HEK293T (cell line): ENCODE measurements around the gene HAP1.

Experiments used
- CTCF ChIA-PET: fragments of 350-600 bp; formaldehyde crosslinking; extraction: SDS; loops from one replicate; lab custom pipeline; 2021; ENCODE audit warnings: antibody characterized with exemption, inconsistent platforms; lab: Yijun Ruan, JAX
- POLR2A ChIA-PET: fragments of 350-600 bp; formaldehyde crosslinking; extraction: SDS; loops from one replicate; lab custom pipeline; 2020; ENCODE audit warnings: antibody characterized with exemption, inconsistent platforms; lab: Yijun Ruan, JAX
- DNase-seq: peaks from one replicate; pipeline ENCODE4 v3.0.0; 2012; ENCODE audit warnings: mixed read lengths; ENCODE audit errors: extremely low spot score
- ARNT ChIP-seq: fragments of 450-650 bp; IDR thresholded peaks from 2 replicates; pipeline ENCODE4 v1.6.1; 2017; ENCODE audit warnings: mild to moderate bottlenecking
- BHLHE40 ChIP-seq: fragments of 450-650 bp; IDR thresholded peaks from 2 replicates; pipeline ENCODE4 v1.6.1; 2016; ENCODE audit warnings: mild to moderate bottlenecking, moderate library complexity, borderline replicate concordance
- CTBP1 ChIP-seq: fragments of 450-650 bp; IDR thresholded peaks from 2 replicates; pipeline ENCODE4 v1.6.1; 2016; ENCODE audit warnings: borderline replicate concordance
- ELF4 ChIP-seq: fragments of 450-650 bp; IDR thresholded peaks from 2 replicates; pipeline ENCODE4 v1.6.1; 2017; ENCODE audit warnings: antibody characterized with exemption
- FOXA1 ChIP-seq: fragments of 450-650 bp; IDR thresholded peaks from 2 replicates; pipeline ENCODE4 v1.6.1; 2016; ENCODE audit warnings: mild to moderate bottlenecking
- FOXK2 ChIP-seq: fragments of 450-650 bp; IDR thresholded peaks from 2 replicates; pipeline ENCODE4 v1.6.1; 2016; ENCODE audit warnings: mild to moderate bottlenecking
- FOXM1 ChIP-seq: fragments of 450-650 bp; IDR thresholded peaks from 2 replicates; pipeline ENCODE4 v1.6.1; 2017; ENCODE audit warnings: mild to moderate bottlenecking, borderline replicate concordance
- HDGF ChIP-seq: fragments of 450-650 bp; IDR thresholded peaks from 2 replicates; pipeline ENCODE4 v1.6.1; 2017; ENCODE audit warnings: antibody characterized with exemption, borderline replicate concordance
- L3MBTL2 ChIP-seq: fragments of 450-650 bp; conservative IDR thresholded peaks from 2 replicates; pipeline ENCODE4 v1.6.1; 2016; ENCODE audit warnings: mild to moderate bottlenecking
- LEF1 ChIP-seq: fragments of 450-650 bp; IDR thresholded peaks from 2 replicates; pipeline ENCODE4 v1.6.1; 2017; ENCODE audit warnings: mild to moderate bottlenecking, borderline replicate concordance
- NFRKB ChIP-seq: fragments of 450-650 bp; IDR thresholded peaks from 2 replicates; pipeline ENCODE4 v1.6.1; 2016; ENCODE audit warnings: mild to moderate bottlenecking, moderate library complexity
- SP1 ChIP-seq: fragments of 450-650 bp; IDR thresholded peaks from 2 replicates; pipeline ENCODE4 v1.6.1; 2017
- SUZ12 ChIP-seq: fragments of 450-650 bp; IDR thresholded peaks from 2 replicates; pipeline ENCODE4 v1.6.1; 2016; ENCODE audit warnings: mild to moderate bottlenecking
- TARDBP ChIP-seq: fragments of 450-650 bp; IDR thresholded peaks from 2 replicates; pipeline ENCODE4 v1.6.1; 2016
- ZNF384 ChIP-seq: fragments of 450-650 bp; IDR thresholded peaks from 2 replicates; pipeline ENCODE4 v1.6.1; 2016
- TF ChIP-seq, protein P1 (sequence below): fragments of 450-650 bp; IDR thresholded peaks from 2 replicates; pipeline ENCODE4 v1.6.1; 2016

The HAP1 gene, protein sequence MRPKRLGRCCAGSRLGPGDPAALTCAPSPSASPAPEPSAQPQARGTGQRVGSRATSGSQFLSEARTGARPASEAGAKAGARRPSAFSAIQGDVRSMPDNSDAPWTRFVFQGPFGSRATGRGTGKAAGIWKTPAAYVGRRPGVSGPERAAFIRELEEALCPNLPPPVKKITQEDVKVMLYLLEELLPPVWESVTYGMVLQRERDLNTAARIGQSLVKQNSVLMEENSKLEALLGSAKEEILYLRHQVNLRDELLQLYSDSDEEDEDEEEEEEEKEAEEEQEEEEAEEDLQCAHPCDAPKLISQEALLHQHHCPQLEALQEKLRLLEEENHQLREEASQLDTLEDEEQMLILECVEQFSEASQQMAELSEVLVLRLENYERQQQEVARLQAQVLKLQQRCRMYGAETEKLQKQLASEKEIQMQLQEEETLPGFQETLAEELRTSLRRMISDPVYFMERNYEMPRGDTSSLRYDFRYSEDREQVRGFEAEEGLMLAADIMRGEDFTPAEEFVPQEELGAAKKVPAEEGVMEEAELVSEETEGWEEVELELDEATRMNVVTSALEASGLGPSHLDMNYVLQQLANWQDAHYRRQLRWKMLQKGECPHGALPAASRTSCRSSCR

DNA sequence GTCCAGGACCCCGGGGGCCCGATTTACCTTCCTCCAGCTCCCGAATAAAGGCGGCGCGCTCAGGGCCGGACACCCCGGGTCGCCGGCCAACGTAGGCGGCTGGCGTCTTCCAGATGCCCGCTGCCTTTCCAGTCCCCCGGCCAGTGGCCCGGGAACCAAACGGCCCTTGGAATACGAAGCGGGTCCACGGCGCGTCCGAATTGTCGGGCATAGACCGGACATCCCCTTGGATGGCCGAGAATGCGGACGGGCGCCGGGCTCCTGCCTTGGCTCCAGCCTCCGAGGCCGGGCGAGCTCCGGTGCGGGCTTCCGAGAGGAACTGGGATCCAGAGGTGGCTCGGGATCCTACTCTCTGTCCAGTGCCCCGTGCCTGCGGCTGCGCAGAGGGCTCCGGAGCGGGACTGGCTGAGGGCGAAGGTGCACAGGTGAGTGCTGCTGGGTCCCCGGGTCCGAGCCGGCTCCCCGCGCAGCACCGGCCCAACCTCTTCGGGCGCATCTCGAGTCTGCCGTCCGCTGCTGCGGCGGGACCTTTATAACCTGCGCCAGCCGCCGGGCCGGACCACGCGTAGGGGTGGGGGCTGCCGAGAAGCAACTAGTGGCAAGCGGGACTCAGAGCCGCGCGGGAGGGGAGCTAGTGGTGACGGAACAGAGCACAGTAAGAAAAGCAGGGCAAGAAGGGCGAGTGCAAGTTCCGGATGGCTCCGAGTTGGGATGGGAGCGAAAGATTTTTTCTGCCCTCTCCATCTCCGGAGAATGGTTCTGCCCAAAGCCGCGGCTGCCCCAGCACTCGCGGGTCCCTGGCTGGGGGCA is at the start of gene HAP1:
Gene HAP1, minus strand, starts transcription at position 505 of the 810 bp plus-strand sequence. Its CDS starts 9 bp downstream, at position 496.
- TF ChIP-seq FOXM1 (no peak), TARDBP (no peak), CTBP1 (peak; percentile 66; the same call in 1 of the 2 replicates), HDGF (no peak), L3MBTL2 (no peak), LEF1 (no peak), FOXK2 (no peak), ELF4 (no peak; the same call in 1 of the 2 replicates), ARNT (no peak), BHLHE40 (peak; percentile 93), FOXA1 (no peak), SUZ12 (no peak), ZNF384 (no peak)
- TF ChIP-seq, protein P1, sequence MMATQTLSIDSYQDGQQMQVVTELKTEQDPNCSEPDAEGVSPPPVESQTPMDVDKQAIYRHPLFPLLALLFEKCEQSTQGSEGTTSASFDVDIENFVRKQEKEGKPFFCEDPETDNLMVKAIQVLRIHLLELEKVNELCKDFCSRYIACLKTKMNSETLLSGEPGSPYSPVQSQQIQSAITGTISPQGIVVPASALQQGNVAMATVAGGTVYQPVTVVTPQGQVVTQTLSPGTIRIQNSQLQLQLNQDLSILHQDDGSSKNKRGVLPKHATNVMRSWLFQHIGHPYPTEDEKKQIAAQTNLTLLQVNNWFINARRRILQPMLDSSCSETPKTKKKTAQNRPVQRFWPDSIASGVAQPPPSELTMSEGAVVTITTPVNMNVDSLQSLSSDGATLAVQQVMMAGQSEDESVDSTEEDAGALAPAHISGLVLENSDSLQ: no peak
- POLR2A ChIA-PET: interaction anchor here (0.6 to 3.9 kb wide), 17 partner anchors 20 to 233 kb away, joined by 3 to 24 read pairs (median 3); partner anchors contain the start of genes CNP, EIF1, JUP and KLHL11
- CTCF ChIA-PET: interaction anchor here (1.0 to 1.6 kb wide), 2 partner anchors 38 to 77 kb away, joined by 4 to 5 read pairs; partner anchors contain the start of gene P3H4
- peak; percentile 83 for DNase-seq

DNA sequence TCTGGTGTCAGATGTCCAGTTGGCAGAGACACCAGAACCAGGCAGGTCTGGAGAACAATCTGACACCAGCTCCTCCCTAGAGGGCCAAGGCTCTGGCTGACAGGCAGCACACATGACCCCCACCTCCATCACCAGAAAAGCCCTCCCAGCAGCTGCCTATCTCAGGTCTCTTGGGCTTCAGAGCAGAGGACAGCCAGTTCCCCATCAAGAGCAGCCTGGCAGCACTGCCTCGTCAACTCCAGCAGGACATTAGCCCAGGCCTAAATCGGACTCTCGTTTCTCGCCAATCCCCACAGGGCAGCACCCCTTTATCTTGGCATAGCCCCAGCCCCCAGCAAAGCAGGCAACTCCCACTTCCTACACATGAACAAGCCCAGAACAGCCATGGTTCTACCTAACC is 47.7 kb upstream of the HAP1 start:
- no peak for DNase-seq
- TF ChIP-seq, protein P1: no peak
- TF ChIP-seq FOXM1 (no peak), CTBP1 (no peak), ZNF384 (no peak), LEF1 (no peak), FOXK2 (no peak), BHLHE40 (no peak), TARDBP (no peak), L3MBTL2 (no peak), NFRKB (no peak), HDGF (no peak), ARNT (no peak), ELF4 (no peak), SP1 (no peak), FOXA1 (no peak), SUZ12 (no peak)
- ChIA-PET POLR2A (interaction anchor here (1.0 to 1.1 kb wide), 2 partner anchors 13 to 48 kb away, joined by 3 to 5 read pairs; partner anchors contain the start of gene HAP1), CTCF (interaction anchor here (0.5 to 1.5 kb wide), 2 partner anchors 20 to 86 kb away, joined by 3 read pairs; no protein-coding TSS in a partner anchor)

DNA sequence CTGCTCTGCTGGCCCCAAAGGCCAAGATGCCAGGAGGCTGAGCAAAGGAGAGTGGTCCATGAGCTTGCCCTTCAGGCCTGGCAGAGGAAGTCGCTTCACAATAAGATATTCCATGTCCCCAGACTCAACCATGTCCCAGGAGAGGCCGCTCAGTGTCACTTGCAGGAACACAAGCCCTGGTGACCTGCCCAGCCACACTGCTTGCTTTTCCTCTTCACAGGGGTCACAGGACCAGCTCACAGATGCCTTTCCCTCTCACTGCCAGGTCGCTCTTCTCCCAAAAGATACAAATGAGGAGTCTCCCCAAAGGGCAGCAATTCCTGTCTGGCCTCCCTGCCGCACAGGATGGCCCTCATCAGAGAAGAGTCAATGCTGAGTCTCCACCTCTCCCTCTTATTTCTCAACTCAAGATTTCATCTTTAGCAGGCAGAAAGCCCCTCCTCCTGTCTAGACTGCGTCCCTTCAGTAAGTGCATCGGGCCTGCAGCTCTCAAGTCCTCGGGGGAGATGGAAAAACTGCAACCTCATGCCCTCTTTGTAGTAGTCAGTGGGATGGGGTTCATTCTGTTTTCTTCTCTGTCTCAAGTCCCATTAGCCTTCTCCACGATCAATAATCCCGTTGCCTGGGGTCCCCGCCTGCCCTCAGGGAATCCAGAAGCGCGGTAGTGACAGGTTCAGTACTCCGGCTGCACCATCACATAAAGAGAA is 47.1 kb upstream of the HAP1 start:
- TF ChIP-seq L3MBTL2: no peak
- TF ChIP-seq FOXM1: no peak
- no peak for TF ChIP-seq ZNF384
- POLR2A ChIA-PET: interaction anchor here (0.7 to 1.1 kb wide), 3 partner anchors 13 to 93 kb away, joined by 3 to 5 read pairs (median 3); partner anchors contain the start of gene HAP1
- CTCF ChIA-PET: interaction anchor here (0.5 to 1.5 kb wide), 2 partner anchors 20 to 85 kb away, joined by 3 read pairs; no protein-coding TSS in a partner anchor
- no peak for DNase-seq

DNA sequence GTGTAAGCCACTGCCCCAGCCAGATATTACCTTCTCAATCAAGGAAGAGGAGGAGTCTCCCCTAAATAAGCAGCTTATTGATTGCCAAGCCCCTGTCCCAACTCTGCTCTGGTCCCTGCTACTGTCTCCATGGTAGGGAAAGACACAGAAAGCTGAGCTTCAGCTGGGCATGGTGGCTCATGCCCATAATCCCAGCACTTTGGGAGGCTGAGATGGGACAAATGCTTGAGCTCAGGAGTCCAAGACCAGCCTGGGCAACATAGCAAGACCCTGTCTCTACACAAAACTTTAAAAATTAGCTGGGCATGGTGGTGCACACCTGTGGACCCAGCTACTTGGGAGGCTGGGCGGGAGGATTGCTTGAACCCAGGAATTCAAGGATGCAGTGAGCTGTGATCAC is 45.5 kb upstream of the HAP1 start:
- no peak for TF ChIP-seq CTBP1
- TF ChIP-seq BHLHE40: no peak
- no peak for TF ChIP-seq FOXM1
- TF ChIP-seq ZNF384: no peak
- no peak for TF ChIP-seq ELF4
- TF ChIP-seq FOXK2: no peak
- no peak for TF ChIP-seq SUZ12
- no peak for TF ChIP-seq LEF1
- TF ChIP-seq TARDBP: no peak
- TF ChIP-seq HDGF: no peak
- TF ChIP-seq, protein P1: no peak
- no peak for TF ChIP-seq NFRKB
- TF ChIP-seq ARNT: no peak
- TF ChIP-seq L3MBTL2: no peak
- no peak for TF ChIP-seq SP1
- TF ChIP-seq FOXA1: no peak
- POLR2A ChIA-PET: interaction anchor here (0.6 to 1.6 kb wide), 2 partner anchors 13 to 92 kb away, joined by 3 to 4 read pairs; no protein-coding TSS in a partner anchor
- DNase-seq: no peak
- CTCF ChIA-PET: no interaction called here
